Neuron (in vitro differentiated cells): ENCODE results near the gene SLC25A44.

Experiments used
- H2AFZ ChIP-seq: one replicate; pipeline ENCODE4 v1.6.1; 2013; ENCODE audit warnings: low read depth, mild to moderate bottlenecking, inconsistent platforms, low read length, moderate library complexity
- H3K27me3 ChIP-seq: one replicate; pipeline ENCODE4 v1.6.1; 2013; ENCODE audit warnings: low read length; ENCODE audit not compliant: insufficient read depth
- H3K36me3 ChIP-seq: one replicate; pipeline ENCODE4 v1.6.1; 2013; ENCODE audit warnings: low read length; ENCODE audit not compliant: insufficient read depth
- H3K4me1 ChIP-seq: one replicate; pipeline ENCODE4 v1.6.1; 2013; ENCODE audit warnings: low read length; ENCODE audit not compliant: insufficient read depth
- H3K4me3 ChIP-seq: 2 replicates; pipeline ENCODE4 v1.5.1; 2013; ENCODE audit warnings: mild to moderate bottlenecking, low read length, moderate library complexity
- H3K9me3 ChIP-seq: one replicate; pipeline ENCODE4 v1.6.1; 2013; ENCODE audit warnings: low read length

Gene SLC25A44

GRCh38 chr1:156193488-156194299, at the start of gene SLC25A44:
Gene SLC25A44, plus strand, starts transcription at chr1:156194104. Its CDS starts 5,744 bp downstream, at chr1:156199848.
- Histone ChIP-seq H3K36me3 (no peaks in the 10 kb centered on the region), H3K4me3 (peak within 1 kb of the TSS; percentile 79), H2AFZ (peak within 1 kb of the TSS; percentile 59), H3K9me3 (peaks cover 2% of the 10 kb centered on the region), H3K27me3 (no peaks in the 10 kb centered on the region), H3K4me1 (peaks cover 8% of the 10 kb centered on the region)

- H2AFZ ChIP-seq: no peak overlapping the region
- H3K4me3 ChIP-seq: no peak overlapping the region
- H3K9me3 ChIP-seq: no peaks in the 10 kb centered on the region
- H3K36me3 ChIP-seq: peaks cover 7% of the 10 kb centered on the region
- H3K27me3 ChIP-seq: no peaks in the 10 kb centered on the region
- peaks cover 15% of the 10 kb centered on the region for H3K4me1 ChIP-seq
Measured at GRCh38 chr1:156144742-156145141, 49.2 kb upstream of the SLC25A44 start.

- Histone ChIP-seq H3K9me3 (no peaks in the 10 kb centered on the region), H3K4me1 (peaks cover 24% of the 10 kb centered on the region), H3K4me3 (no peak overlapping the region), H3K27me3 (no peaks in the 10 kb centered on the region), H3K36me3 (no peaks in the 10 kb centered on the region), H2AFZ (no peak overlapping the region)
Measured at GRCh38 chr1:156145650-156146019, 48.3 kb upstream of the SLC25A44 start.

GRCh38 chr1:156146020-156146768, 47.7 kb upstream of the SLC25A44 start:
- no peaks in the 10 kb centered on the region for H3K27me3 ChIP-seq

GRCh38 chr1:156146769-156147405, 47.0 kb upstream of the SLC25A44 start:
- H2AFZ ChIP-seq: no peak overlapping the region
- H3K4me3 ChIP-seq: no peak overlapping the region
- no peaks in the 10 kb centered on the region for H3K9me3 ChIP-seq
- no peaks in the 10 kb centered on the region for H3K36me3 ChIP-seq
- no peaks in the 10 kb centered on the region for H3K27me3 ChIP-seq
- peaks cover 32% of the 10 kb centered on the region for H3K4me1 ChIP-seq

More at GRCh38 chr1:156146020-156146768, 47.7 kb upstream of the SLC25A44 start:
- Histone ChIP-seq H3K4me3 (no peak overlapping the region), H3K9me3 (no peaks in the 10 kb centered on the region), H2AFZ (no peak overlapping the region), H3K4me1 (peaks cover 30% of the 10 kb centered on the region), H3K36me3 (no peaks in the 10 kb centered on the region)

GRCh38 chr1:156148216-156148615, 45.7 kb upstream of the SLC25A44 start:
- peaks cover 32% of the 10 kb centered on the region for H3K4me1 ChIP-seq
- no peaks in the 10 kb centered on the region for H3K36me3 ChIP-seq
- H3K4me3 ChIP-seq: no peak overlapping the region
- H2AFZ ChIP-seq: no peak overlapping the region
- H3K27me3 ChIP-seq: no peaks in the 10 kb centered on the region
- H3K9me3 ChIP-seq: no peaks in the 10 kb centered on the region

GRCh38 chr1:156149374-156150332, 44.3 kb upstream of the SLC25A44 start:
- Histone ChIP-seq H3K4me1 (peaks cover 32% of the 10 kb centered on the region), H3K4me3 (no peak overlapping the region), H3K36me3 (no peaks in the 10 kb centered on the region), H3K27me3 (peaks cover 2% of the 10 kb centered on the region), H3K9me3 (no peaks in the 10 kb centered on the region), H2AFZ (no peak overlapping the region)

GRCh38 chr1:156150333-156151011, 43.4 kb upstream of the SLC25A44 start:
- Histone ChIP-seq H3K4me1 (peaks cover 32% of the 10 kb centered on the region), H3K27me3 (peaks cover 7% of the 10 kb centered on the region), H3K36me3 (no peaks in the 10 kb centered on the region), H3K4me3 (no peak overlapping the region), H3K9me3 (no peaks in the 10 kb centered on the region), H2AFZ (no peak overlapping the region)

- H3K4me3 ChIP-seq: no peak overlapping the region
- peaks cover 31% of the 10 kb centered on the region for H3K4me1 ChIP-seq
- H3K36me3 ChIP-seq: no peaks in the 10 kb centered on the region
- no peak overlapping the region for H2AFZ ChIP-seq
- peaks cover 7% of the 10 kb centered on the region for H3K27me3 ChIP-seq
- no peaks in the 10 kb centered on the region for H3K9me3 ChIP-seq
Measured at GRCh38 chr1:156151093-156151688, 42.7 kb upstream of the SLC25A44 start.

GRCh38 chr1:156152628-156153027, 41.3 kb upstream of the SLC25A44 start:
- Histone ChIP-seq H3K27me3 (peaks cover 7% of the 10 kb centered on the region), H3K4me1 (peaks cover 21% of the 10 kb centered on the region), H3K4me3 (no peak overlapping the region), H3K9me3 (no peaks in the 10 kb centered on the region), H2AFZ (no peak overlapping the region), H3K36me3 (no peaks in the 10 kb centered on the region)

- no peak within 1 kb of the TSS for H3K4me3 ChIP-seq
- peaks cover 21% of the 10 kb centered on the region for H3K4me1 ChIP-seq
- H3K27me3 ChIP-seq: peaks cover 7% of the 10 kb centered on the region
- no peaks in the 10 kb centered on the region for H3K9me3 ChIP-seq
- H2AFZ ChIP-seq: no peak within 1 kb of the TSS
- no peaks in the 10 kb centered on the region for H3K36me3 ChIP-seq
Measured at GRCh38 chr1:156153362-156153761, 40.5 kb upstream of the SLC25A44 start, which contains the start of gene SEMA4A. Gene SEMA4A, plus strand, starts transcription at chr1:156153585. Its CDS starts 994 bp downstream, at chr1:156154579.
